Dendritic cell treated with granulocyte-macrophage colony-stimulating factor and Interleukin-4, amounts not matched to agents 40 ng/mL and 50 ng/mL, for 4 days (primary cell): ENCODE results near the gene COMMD8.
A peak's percentile ranks its signal among the peaks of the same experiment; 100 is the strongest.

Experiments used
- H3K27ac Mint-ChIP-seq: one replicate; pipeline ENCODE4 v1.8.0; 2022; ENCODE audit warnings: mild to moderate bottlenecking, mixed read lengths
- H3K27me3 Mint-ChIP-seq: one replicate; pipeline ENCODE4 v1.8.0; 2022; ENCODE audit warnings: mild to moderate bottlenecking, mixed read lengths
- H3K36me3 Mint-ChIP-seq: one replicate; pipeline ENCODE4 v1.8.0; 2022; ENCODE audit warnings: low read depth, mixed read lengths
- H3K4me1 Mint-ChIP-seq: one replicate; pipeline ENCODE4 v1.8.0; 2022; ENCODE audit warnings: low read depth, mixed read lengths
- H3K4me3 Mint-ChIP-seq: one replicate; pipeline ENCODE4 v1.8.0; 2022; ENCODE audit warnings: mild to moderate bottlenecking, moderate library complexity, mixed read lengths
- H3K9me3 Mint-ChIP-seq: one replicate; pipeline ENCODE4 v1.8.0; 2022; ENCODE audit warnings: mixed read lengths
- intact Hi-C: fragments of 100-400 bp; cut with micrococcal nuclease; formaldehyde crosslinking; loops from one replicate; pipeline ENCODE4 v1.15.0; 2022

COMMD8 gene

GRCh38 chr4:47462799-47463234 is 685 bp downstream of the COMMD8 start:
- H3K4me3 Mint-ChIP-seq: peak overlapping the region; percentile 87
- peaks cover 34% of the 10 kb centered on the region for H3K4me1 Mint-ChIP-seq

DNA sequence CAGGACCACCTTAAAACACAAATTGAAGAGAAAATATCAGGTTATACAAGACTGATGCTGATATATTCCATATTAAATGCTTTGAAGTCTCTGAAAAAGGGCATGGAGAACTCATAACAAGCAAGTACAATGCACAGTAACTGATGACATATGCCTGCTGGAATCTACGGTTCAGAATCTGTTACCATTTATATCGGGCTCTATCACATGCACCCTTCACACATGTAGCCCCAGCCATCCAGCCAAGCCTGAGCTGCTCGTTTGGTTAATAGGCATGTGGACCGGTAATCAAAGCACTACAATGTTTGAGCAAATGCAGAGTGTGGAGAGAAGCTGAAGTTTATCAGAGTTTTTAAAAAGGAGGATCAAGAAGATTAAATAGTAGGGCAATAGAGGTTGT is 11.8 kb downstream of the COMMD8 start:
- H3K4me3 Mint-ChIP-seq: no peak overlapping the region
- intact Hi-C loops: no loop called here
- peaks cover 64% of the 10 kb centered on the region for H3K36me3 Mint-ChIP-seq
- no peaks in the 10 kb centered on the region for H3K4me1 Mint-ChIP-seq
- H3K27me3 Mint-ChIP-seq: no peaks in the 10 kb centered on the region
- no peak overlapping the region for H3K27ac Mint-ChIP-seq
- H3K9me3 Mint-ChIP-seq: no peaks in the 10 kb centered on the region

More at GRCh38 chr4:47462799-47463234, 685 bp downstream of the COMMD8 start:
- intact Hi-C loops: loop anchor here (1.0 to 5.0 kb wide), 2 partner anchors 22 to 104 kb away; partner anchors contain the start of gene ATP10D
- H3K27ac Mint-ChIP-seq: peak overlapping the region; percentile 93
- H3K9me3 Mint-ChIP-seq: no peaks in the 10 kb centered on the region
- peaks cover 24% of the 10 kb centered on the region for H3K36me3 Mint-ChIP-seq
- H3K27me3 Mint-ChIP-seq: no peaks in the 10 kb centered on the region

- intact Hi-C loops: no loop called here
- Mint-ChIP-seq H3K36me3 (peaks cover under 1% of the 10 kb centered on the region), H3K4me3 (no peak overlapping the region), H3K27me3 (no peaks in the 10 kb centered on the region), H3K4me1 (peaks cover 36% of the 10 kb centered on the region), H3K27ac (peak overlapping the region; percentile 81), H3K9me3 (no peaks in the 10 kb centered on the region)
Observed at GRCh38 chr4:47444031-47444430, 19.5 kb downstream of the COMMD8 start.

- Mint-ChIP-seq H3K9me3 (no peaks in the 10 kb centered on the region), H3K4me1 (peaks cover 36% of the 10 kb centered on the region), H3K4me3 (peak overlapping the region; percentile 59), H3K36me3 (no peaks in the 10 kb centered on the region), H3K27me3 (no peaks in the 10 kb centered on the region), H3K27ac (peak overlapping the region; percentile 81)
- intact Hi-C loops: no loop called here
Observed at GRCh38 chr4:47442980-47443379, 20.5 kb downstream of the COMMD8 start.

DNA sequence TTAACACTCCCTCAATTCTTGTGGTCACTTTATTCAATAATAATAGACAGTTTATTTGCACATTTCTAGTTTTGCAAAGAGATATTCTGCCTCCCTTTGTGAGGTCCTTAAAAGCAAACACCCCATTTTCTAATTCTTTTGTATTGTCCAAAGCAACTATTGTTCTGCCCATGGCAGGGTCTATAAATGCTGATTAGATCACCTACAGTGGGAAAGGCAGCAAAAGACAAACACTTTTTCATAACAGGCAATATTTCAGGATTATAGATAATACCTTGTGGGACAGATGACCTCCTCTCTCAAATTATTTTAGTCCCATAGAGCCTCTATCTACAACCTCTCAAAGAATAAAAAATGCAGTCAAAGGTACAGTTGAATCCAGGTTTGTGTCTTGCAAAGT is 28.6 kb downstream of the COMMD8 start:
- Mint-ChIP-seq H3K27me3 (no peaks in the 10 kb centered on the region), H3K27ac (no peak overlapping the region), H3K4me1 (no peaks in the 10 kb centered on the region), H3K9me3 (peaks cover 8% of the 10 kb centered on the region), H3K36me3 (no peaks in the 10 kb centered on the region), H3K4me3 (no peak overlapping the region)
- intact Hi-C loops: no loop called here

DNA sequence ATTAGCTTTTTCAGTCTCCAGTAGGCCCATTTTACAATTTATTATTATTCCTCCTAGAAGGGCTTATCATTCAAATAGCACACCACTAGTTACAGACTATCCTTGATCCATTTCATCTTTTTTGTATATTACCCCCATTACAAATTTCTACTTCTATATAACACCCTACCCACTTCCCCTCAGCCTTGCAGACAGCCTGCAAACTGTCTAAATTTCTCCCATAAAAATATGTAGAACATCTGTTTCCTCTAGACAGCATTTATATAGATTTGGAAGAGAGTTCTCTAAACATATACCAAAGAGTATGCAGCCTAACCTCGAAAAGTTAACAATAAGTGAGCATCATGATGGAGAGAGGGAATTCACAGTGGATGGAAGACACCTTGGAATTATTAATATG is 30.8 kb downstream of the COMMD8 start:
- no peaks in the 10 kb centered on the region for H3K4me1 Mint-ChIP-seq
- intact Hi-C loops: no loop called here
- H3K27ac Mint-ChIP-seq: no peak overlapping the region
- H3K9me3 Mint-ChIP-seq: peaks cover 8% of the 10 kb centered on the region
- no peaks in the 10 kb centered on the region for H3K27me3 Mint-ChIP-seq
- H3K36me3 Mint-ChIP-seq: no peaks in the 10 kb centered on the region
- H3K4me3 Mint-ChIP-seq: no peak overlapping the region

- peaks cover 6% of the 10 kb centered on the region for H3K9me3 Mint-ChIP-seq
- no peak overlapping the region for H3K4me3 Mint-ChIP-seq
- no peak overlapping the region for H3K27ac Mint-ChIP-seq
- no peaks in the 10 kb centered on the region for H3K27me3 Mint-ChIP-seq
- H3K36me3 Mint-ChIP-seq: no peaks in the 10 kb centered on the region
- peaks cover 7% of the 10 kb centered on the region for H3K4me1 Mint-ChIP-seq
- intact Hi-C loops: no loop called here
Observed at GRCh38 chr4:47427935-47428334, 35.6 kb downstream of the COMMD8 start.

DNA sequence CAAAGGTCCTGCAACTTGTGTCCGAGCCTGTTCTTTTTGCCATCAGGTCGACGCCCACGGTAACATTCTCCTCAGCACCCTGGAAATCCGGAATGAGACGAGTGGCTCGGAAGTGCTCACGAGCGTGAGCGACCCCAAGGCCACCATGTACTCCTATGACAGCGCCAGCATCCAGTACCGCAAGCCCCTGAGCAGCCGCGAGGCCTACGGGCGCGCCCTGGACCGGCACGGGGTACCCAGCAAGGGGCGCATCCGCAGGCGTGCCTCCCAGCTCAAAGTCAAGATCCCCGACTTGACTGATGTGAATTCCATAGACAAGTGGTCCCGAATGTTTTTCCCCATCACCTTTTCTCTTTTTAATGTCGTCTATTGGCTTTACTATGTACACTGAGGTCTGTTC is 37.9 kb downstream of the COMMD8 start:
- intact Hi-C loops: no loop called here
- Mint-ChIP-seq H3K9me3 (peaks cover 6% of the 10 kb centered on the region), H3K4me1 (peaks cover 17% of the 10 kb centered on the region), H3K4me3 (no peak overlapping the region), H3K36me3 (no peaks in the 10 kb centered on the region), H3K27ac (no peak overlapping the region), H3K27me3 (no peaks in the 10 kb centered on the region)

DNA sequence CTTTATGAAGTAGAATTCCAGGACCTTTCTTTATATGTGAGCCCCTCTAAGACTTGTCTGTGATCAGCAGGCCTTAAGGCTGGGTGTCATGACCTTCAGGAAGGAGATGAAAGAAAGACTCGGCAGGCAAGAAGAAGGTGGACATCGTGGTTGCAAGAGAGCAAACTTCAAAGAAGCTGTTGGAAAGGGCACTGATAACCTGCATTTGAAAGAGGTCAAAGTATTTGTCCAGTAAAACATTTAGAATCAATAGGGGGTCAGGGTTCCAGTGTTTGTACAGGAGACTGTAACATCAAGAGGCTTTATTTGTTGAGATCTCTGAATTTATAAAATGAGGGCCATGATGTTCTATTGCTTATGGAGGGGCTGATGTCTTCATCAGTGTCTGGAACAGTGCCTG is 44.2 kb downstream of the COMMD8 start:
- no peak overlapping the region for H3K27ac Mint-ChIP-seq
- no peaks in the 10 kb centered on the region for H3K9me3 Mint-ChIP-seq
- intact Hi-C loops: no loop called here
- no peaks in the 10 kb centered on the region for H3K36me3 Mint-ChIP-seq
- no peaks in the 10 kb centered on the region for H3K27me3 Mint-ChIP-seq
- no peak overlapping the region for H3K4me3 Mint-ChIP-seq
- peaks cover 11% of the 10 kb centered on the region for H3K4me1 Mint-ChIP-seq

GRCh38 chr4:47418147-47418546 is 45.4 kb downstream of the COMMD8 start:
- no peaks in the 10 kb centered on the region for H3K27me3 Mint-ChIP-seq
- no peak overlapping the region for H3K4me3 Mint-ChIP-seq
- intact Hi-C loops: no loop called here
- no peak overlapping the region for H3K27ac Mint-ChIP-seq
- H3K36me3 Mint-ChIP-seq: no peaks in the 10 kb centered on the region
- H3K9me3 Mint-ChIP-seq: no peaks in the 10 kb centered on the region
- peaks cover 11% of the 10 kb centered on the region for H3K4me1 Mint-ChIP-seq

GRCh38 chr4:47415719-47416118 is 47.8 kb downstream of the COMMD8 start:
- Mint-ChIP-seq H3K36me3 (no peaks in the 10 kb centered on the region), H3K9me3 (no peaks in the 10 kb centered on the region), H3K4me1 (no peaks in the 10 kb centered on the region), H3K4me3 (no peak overlapping the region), H3K27me3 (no peaks in the 10 kb centered on the region), H3K27ac (no peak overlapping the region)
- intact Hi-C loops: no loop called here

DNA sequence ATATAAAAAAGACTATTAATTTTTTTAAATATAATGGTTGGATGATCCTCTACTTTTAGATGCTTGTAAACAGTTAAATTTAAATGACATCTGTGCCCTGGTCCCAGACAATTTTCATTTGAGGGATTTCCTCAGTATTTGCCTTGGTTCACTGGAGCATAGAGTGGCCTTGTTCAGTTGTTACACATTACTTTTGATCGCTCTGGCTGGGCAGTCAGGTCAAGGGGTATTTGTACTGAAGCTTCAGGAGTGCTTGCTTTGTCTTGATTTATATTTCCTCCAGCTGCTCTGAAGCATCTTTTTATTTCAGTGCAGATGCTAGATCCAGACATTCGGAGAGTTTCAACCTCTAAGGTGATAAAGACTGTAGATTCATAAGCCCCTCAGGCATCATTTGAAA is 50.0 kb downstream of the COMMD8 start:
- Mint-ChIP-seq H3K9me3 (no peaks in the 10 kb centered on the region), H3K27me3 (no peaks in the 10 kb centered on the region), H3K4me3 (no peak overlapping the region), H3K36me3 (no peaks in the 10 kb centered on the region), H3K27ac (no peak overlapping the region), H3K4me1 (no peaks in the 10 kb centered on the region)
- intact Hi-C loops: no loop called here

- Mint-ChIP-seq H3K4me3 (no peak overlapping the region), H3K27me3 (no peaks in the 10 kb centered on the region), H3K4me1 (no peaks in the 10 kb centered on the region), H3K36me3 (no peaks in the 10 kb centered on the region), H3K27ac (no peak overlapping the region), H3K9me3 (no peaks in the 10 kb centered on the region)
- intact Hi-C loops: no loop called here
Observed at GRCh38 chr4:47410271-47410670, 53.2 kb downstream of the COMMD8 start.

- no peaks in the 10 kb centered on the region for H3K4me1 Mint-ChIP-seq
- H3K9me3 Mint-ChIP-seq: no peaks in the 10 kb centered on the region
- H3K36me3 Mint-ChIP-seq: no peaks in the 10 kb centered on the region
- intact Hi-C loops: no loop called here
- no peak overlapping the region for H3K27ac Mint-ChIP-seq
- H3K27me3 Mint-ChIP-seq: no peaks in the 10 kb centered on the region
- H3K4me3 Mint-ChIP-seq: no peak overlapping the region
Observed at GRCh38 chr4:47406408-47406807, 57.1 kb downstream of the COMMD8 start.
